Stimulated activated CD8-positive, alpha-beta memory T cell treated with anti-CD3 and anti-CD28 coated beads, Interleukin-7, amount 100 ng/mL, for 1 hour (primary cell): Measurements from ENCODE around the gene RAB24.
"Not testable (repeated sequence)": the region's sequence is repeated elsewhere in the genome, so short reads cannot be mapped to it uniquely, and the experiment has no call there.

ENCODE experiments used
- DNase-seq, 2 donors: peaks; one replicate each; pipeline ENCODE4 v3.0.0-alpha.2; 2020; ENCODE audit warnings: low read depth in 2 of 2

RAB24 gene

DNA sequence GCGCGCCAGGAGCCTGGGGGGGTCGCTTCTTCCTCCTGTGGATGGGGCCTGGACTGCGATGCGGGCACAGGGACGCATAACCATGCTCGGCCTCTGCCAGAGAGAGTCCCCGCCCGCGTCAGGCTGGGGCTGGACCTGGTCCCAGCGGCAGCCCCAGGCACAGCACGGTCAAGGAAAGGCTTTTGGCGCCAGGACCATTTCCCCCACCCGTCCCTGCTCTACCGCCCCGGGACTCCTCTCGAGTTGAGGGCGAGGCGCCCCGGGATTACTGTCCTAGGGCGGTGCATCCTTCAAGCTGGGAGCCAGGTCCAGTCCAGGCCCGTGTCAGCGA is 7.8 kb upstream of the RAB24 start:
- no peak for DNase-seq

DNA sequence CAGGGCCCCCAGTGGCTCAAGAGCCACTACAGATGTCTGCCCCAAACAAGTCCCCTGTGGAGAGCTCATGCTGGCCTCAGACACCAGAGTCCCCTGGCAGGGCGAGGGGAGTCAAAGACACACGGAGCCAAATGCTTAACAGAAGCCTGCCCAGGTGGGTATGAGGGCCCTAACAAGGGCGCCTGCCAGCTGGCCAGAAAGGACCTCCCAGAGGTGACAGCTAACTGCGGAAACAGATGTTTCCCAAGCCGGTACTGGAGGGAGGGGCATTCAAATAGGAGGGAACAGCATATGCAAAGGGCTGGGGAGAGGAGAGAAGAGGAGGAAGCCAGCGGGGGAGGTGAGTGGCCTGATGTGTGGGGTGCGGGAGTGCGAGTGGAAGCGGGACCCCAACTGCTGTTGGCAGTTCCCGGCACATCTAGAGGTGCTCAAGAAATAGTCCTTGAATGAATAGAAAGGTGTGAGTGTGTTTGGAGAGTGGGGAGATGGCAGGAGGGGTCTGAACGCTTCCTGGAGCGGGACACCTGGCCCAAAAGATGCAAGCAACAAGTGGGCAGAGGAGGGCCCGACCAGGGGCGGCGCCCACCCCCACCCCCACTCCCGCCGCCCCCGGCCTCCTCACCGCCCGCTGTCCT is 7.4 kb upstream of the RAB24 start:
- DNase-seq, result no peak

DNA sequence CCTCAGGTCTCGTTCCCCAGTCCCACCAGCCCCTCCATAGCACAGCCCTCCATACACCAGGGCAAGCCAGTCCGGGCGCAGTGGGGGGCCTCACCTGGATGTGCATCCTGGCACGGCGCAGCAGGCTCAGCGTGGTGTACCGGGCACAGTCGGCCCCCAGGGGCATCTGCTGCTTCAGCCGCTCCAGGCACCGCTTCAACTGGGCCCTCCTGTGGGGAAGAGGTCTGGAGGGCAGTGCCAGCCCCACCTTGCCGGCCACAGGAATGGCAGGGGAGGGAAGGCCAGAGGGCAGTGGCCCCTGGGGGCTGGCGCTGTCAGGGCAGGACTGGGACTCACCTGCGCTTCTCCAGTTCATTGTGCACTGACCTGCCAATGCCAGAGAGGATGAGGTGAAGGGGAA is 6.8 kb upstream of the RAB24 start:
- DNase-seq, result no peak

DNA sequence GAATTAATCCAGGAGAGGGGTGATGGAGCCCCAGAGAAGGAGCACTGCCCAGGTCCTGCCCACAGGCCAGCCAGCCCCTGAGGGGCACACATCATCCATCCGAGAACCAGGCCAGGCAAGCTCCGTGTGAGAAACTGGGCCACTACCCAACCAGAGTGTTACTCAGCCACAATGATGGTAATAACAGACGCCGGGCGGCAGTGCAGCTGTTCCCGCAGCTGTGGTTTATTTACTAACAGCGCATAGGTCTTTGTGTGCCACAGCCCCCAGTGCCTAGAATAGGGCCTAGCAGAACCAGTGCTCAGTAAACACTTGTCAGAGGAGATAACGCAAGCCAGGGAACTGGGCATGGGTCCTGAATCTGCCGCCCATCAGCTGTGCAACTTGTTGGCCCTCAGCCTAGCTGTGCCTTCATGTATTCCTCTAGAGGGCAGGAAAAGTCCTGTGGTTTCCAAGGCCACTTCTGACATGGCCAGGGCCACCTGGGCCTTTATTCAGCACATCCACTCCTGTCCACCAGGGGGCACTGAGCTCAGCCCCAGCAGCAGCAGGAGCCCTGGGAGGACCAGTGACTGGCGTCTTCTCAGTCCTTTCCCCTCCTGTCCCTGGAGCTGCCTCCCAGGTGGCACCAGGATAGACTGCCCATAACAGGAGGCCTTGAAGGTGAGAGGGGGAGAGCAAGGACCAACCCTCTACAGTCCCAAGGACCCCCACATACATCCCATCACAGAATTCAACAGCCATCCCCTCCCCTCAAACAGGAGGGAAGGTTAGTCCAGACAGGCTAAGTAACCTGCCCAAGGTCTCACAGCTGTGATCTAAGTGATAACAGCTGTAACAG is 6.1 kb upstream of the RAB24 start:
- DNase-seq, result peak in 1 of 2 donors; percentile 46

DNA sequence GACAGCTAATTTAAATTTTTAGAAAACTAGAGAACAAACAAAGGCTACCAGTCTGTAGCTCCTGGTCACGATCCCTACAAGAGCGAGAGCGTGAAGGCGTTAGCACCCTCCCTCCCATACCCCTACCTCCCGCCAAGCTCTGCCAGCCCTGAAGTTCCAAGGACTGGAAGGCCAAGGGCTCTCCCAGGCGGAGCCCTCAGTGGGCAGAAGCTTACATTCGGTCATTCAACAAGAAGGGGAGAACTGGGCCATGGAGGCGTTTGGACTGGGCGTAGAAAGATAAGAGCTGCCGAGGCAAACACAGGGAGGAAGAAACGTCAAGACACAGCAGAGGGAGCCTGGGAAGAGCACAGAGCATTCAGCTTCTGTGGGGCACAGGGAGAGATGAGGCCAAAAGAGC is 5.2 kb upstream of the RAB24 start:
- no peak for DNase-seq

DNA sequence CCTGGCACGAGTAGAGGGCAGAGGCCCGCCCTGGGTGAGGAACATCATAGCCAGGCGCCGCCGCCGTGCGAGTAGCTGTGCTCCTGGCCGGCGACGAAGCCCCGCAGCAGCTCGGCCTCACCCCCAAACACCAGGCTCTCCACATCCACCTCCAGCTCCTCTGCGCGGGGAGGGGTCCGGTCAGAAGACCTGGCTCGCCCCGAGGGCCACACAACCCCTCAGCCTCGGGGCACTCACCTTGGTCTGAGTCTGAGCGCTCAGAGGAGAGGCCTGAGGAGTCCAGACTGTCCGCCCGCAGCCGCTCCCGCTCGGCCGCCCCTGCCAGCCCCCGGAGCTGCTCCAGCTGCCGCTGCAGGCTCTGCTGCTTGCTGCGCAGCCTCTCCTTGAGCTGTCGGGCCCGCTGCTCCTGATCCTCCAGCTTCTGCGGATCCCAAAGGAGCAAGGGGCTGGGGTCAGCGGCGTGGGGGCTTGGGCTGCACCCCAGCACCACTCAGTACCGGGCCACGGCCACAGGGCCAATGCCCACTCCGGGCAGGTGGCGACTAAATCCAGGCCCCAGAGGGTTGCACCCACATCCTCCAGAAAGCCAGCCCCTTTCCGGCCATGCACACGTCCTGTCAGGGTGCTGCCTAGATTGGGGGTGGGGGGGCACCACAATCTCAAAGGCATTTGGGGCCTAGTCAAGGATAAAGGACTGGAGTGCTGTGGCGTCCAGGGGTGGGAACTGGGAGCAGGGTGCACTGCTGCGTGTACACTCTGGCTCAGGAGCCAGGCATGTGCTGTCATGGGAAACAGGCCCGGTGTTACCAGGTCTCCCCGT is 4.2 kb upstream of the RAB24 start:
- DNase-seq, result no peak

- DNase-seq, result no peak
Observed at GRCh38 chr5:177306674-177307543, 3.4 kb upstream of the RAB24 start.

DNA sequence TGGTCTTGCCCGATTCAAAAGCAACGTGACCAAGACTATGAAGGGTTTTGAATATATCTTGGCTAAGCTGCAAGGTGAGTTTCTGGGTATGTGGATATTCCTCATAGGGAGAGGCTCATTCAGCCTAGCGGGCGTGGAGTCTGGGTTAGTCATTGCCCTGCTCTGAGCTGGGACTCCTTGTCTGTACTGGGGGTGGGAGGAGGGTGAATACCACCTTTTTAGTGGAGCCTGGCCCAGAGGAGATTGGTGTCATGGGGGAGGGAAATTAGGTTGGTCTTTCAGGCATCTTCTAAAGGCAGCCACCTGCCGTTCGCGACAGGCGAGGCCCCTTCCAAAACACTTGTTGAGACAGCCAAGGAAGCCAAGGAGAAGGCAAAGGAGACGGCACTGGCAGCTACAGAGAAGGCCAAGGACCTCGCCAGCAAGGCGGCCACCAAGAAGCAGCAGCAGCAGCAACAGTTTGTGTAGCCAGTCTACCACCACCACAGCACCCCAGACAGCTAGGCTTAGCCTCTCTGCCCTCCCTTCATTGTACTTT is 2.7 kb upstream of the RAB24 start:
- not testable (repeated sequence) for DNase-seq

DNA sequence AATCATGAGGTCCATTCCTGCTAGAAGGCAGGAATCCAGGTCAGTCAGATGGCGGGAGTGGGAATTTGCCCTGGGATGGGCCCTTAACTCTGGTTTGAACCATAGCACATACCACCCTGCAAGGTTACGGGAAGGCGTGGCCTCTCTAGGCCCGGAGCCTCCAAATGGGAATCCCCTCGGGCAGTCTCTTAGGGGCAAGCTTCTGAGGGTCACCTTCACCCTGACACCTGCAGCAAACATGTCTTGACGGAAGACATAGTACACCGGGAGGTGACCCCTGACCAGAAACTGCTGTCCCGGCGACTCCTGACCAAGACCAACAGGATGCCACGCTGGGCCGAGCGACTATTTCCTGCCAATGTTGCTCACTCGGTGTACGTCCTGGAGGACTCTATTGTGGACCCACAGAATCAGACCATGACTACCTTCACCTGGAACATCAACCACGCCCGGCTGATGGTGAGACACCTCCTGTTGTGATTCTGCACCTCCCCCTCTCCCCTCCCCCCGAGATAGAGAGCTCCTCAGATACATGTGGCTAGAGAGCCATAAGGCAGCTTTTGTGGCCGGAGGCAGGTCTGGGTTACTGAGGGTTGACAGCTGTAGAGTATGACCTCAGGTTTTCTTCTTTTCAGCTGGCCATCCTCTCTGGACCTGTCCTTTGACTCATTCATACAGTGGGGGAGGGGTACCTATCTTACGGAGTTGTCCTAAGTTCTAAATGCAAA is 1.0 kb upstream of the RAB24 start:
- DNase-seq, result no peak

DNA sequence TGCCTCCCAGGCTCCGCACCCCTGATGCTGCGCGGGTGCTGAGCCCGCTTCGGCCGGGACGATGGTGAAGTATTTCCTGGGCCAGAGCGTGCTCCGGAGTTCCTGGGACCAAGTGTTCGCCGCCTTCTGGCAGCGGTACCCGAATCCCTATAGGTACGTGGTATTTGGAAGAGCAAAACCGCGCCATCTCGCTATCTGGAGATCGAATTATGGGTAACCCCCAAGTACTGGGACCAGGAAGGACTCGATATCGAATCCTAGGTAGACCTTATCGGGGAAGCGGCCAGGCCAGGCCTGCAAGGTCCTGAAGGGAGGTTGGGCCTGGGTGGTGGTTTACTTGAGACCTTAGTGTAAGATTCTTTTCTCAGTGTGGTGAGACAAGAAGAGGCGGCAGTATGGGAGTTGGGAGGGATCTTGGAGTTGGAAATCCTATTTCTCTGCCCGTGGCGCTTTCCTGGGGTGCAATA is 439 bp upstream of the RAB24 start:
- DNase-seq, result no peak

GRCh38 chr5:177302354-177303110 is 987 bp downstream of the RAB24 start:
- DNase-seq, result no peak

GRCh38 chr5:177301503-177302165 is 1.9 kb downstream of the RAB24 start:
- DNase-seq, result no peak

DNA sequence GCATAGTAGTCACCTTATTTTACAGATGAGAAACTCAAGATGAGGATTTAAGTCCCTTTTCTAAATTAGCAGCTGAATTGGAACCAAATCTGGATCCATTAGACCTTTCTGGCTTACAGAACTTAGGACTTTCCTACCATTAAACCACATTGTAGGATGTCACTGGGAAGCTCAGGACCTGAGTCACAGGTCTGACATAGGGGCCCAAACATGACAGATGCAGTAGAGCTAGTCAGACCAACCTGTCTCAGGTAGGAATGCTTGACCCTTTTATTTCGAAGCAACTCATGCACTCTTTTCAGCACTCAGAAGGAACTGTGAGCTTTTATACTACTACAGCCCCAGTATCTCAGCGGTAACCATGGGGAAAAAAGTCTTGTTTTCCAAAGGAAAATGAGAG is 2.6 kb downstream of the RAB24 start:
- no peak for DNase-seq

GRCh38 chr5:177300236-177300880 is 3.2 kb downstream of the RAB24 start:
- peak; percentile 43 to 47 for DNase-seq

DNA sequence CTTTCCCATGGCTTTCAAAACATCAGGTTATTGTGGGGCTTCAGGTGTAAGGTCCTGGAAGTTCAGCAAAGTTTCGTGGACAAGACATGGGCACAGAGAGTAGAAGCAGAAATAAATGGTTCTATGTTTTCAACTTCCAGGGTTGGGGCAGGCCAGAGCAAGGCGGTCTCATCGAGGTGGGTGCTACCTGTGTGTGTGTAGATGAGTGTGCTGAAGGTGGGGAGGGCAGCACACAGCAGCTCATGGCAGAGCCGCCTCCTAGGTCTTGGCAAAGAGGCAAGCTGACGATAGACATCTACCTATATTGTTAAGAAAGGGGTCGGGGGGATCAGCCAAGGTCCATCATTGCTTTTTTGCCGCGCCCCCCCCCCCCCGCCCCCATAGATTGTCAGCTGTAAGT is 3.8 kb downstream of the RAB24 start:
- no peak for DNase-seq

- DNase-seq, result no peak
Observed at GRCh38 chr5:177297922-177298321, 5.6 kb downstream of the RAB24 start.

- DNase-seq, result no peak
Observed at GRCh38 chr5:177296581-177296980, 6.9 kb downstream of the RAB24 start.

DNA sequence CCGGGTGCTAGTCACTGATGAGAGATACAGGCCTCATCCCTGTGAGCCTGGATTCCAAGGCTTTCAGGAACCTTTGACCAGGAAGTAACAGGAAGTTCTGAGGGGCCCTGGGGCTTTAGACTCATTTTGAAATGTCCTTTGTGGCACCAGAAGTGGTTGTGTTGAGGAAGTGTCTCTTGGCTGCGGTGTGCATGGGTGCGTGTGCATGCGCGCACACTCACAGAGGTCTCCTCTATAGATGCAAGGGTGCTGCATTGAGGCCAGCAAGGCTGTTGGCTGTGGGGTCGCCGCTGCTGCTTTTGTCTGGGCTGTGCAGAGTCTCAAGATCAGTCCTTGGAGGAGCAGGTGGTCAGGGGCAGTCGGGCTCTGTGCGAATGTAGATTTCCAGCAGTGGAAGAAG is 7.6 kb downstream of the RAB24 start:
- DNase-seq, result no peak

DNA sequence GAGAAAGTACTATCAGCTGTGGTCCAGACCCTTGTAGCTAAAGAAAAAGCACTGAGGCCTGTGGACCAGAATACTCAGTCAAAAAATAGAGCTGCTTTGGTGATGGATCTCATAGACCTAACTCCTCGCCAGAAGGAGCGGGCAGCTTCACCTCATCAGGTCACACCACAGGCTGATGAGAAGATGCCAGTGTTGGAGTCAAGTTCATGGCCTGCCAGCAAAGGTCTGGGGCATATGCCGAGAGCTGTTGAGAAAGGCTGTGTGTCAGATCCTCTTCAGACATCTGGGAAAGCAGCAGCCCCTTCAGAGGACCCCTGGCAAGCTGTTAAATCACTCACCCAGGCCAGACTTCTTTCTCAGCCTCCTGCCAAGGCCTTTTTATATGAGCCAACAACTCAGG is 8.9 kb downstream of the RAB24 start:
- no peak for DNase-seq
